MCF 10A (cell line): ENCODE results near the gene ERCC8. TPM values are rescaled to one million over a fixed set of nuclear protein-coding genes. Genes with fewer than 3 reads are reported as not detected.

Source experiments
- BruUV-seq: library from RNA; stranded (reverse); fragments of 400-500 nt; replicated peaks from 2 replicates; lab custom pipeline; 2021; lab: Mats Ljungman, UMichigan
- CTCF ChIA-PET: fragments of 300-600 bp; sonication (Branson Sonifier 250); formaldehyde crosslinking; extraction: SDS; loops from one replicate; lab custom pipeline; 2021; ENCODE audit warnings: antibody characterized with exemption, inconsistent platforms; lab: Yijun Ruan, JAX
- POLR2A ChIA-PET: fragments of 300-600, 350-650 bp; sonication (Branson Sonifier 250); formaldehyde crosslinking; extraction: SDS; loops from one replicate; lab custom pipeline; 2020; ENCODE audit warnings: antibody characterized with exemption, inconsistent platforms; lab: Yijun Ruan, JAX
- DNase-seq: peaks from one replicate; pipeline ENCODE4 v3.0.0-alpha.2; 2018; ENCODE audit not compliant: unreplicated experiment
- H3K27ac Mint-ChIP-seq: one replicate; pipeline ENCODE4 v1.8.0; 2022; ENCODE audit warnings: mild to moderate bottlenecking, low read depth, mixed read lengths; ENCODE audit not compliant: unreplicated experiment
- H3K27me3 Mint-ChIP-seq: one replicate; pipeline ENCODE4 v1.8.0; 2022; ENCODE audit warnings: mixed read lengths; ENCODE audit not compliant: insufficient read depth, unreplicated experiment
- H3K36me3 Mint-ChIP-seq: one replicate; pipeline ENCODE4 v1.8.0; 2022; ENCODE audit warnings: mild to moderate bottlenecking, moderate library complexity, mixed read lengths; ENCODE audit not compliant: insufficient read depth, unreplicated experiment
- H3K4me1 Mint-ChIP-seq: one replicate; pipeline ENCODE4 v1.8.0; 2022; ENCODE audit warnings: mixed read lengths; ENCODE audit not compliant: insufficient read depth, unreplicated experiment
- H3K4me3 Mint-ChIP-seq: one replicate; pipeline ENCODE4 v1.8.0; 2022; ENCODE audit warnings: mild to moderate bottlenecking, moderate library complexity, mixed read lengths; ENCODE audit not compliant: unreplicated experiment
- H3K9me3 Mint-ChIP-seq: one replicate; pipeline ENCODE4 v1.8.0; 2022; ENCODE audit warnings: mixed read lengths; ENCODE audit not compliant: unreplicated experiment
- CTCF ChIP-seq: fragments of 200-600 bp; IDR thresholded peaks from one replicate; pipeline ENCODE4 v1.8.0; 2022; ENCODE audit warnings: antibody characterized with exemption, mild to moderate bottlenecking; ENCODE audit not compliant: unreplicated experiment
- intact Hi-C: fragments of 100-400 bp; cut with micrococcal nuclease; formaldehyde crosslinking; loops from 2 replicates; pipeline ENCODE4 v1.14.1; 2022
- total RNA-seq: library from RNA; stranded (reverse); gene quantifications from 2 replicates; pipeline ENCODE4 v1.2.3, GENCODE V29; 2022

Gene ERCC8
- total RNA-seq, 1 experiment from 2014 or later: 17.2 TPM

- no peak for DNase-seq
- intact Hi-C loops: loop anchor here (5.0 kb wide), 3 partner anchors 104 to 271 kb away; no protein-coding TSS in a partner anchor
- H3K27me3 Mint-ChIP-seq: no peaks in the 10 kb centered on the region
- CTCF ChIA-PET: no interaction called here
- H3K36me3 Mint-ChIP-seq: no peaks in the 10 kb centered on the region
- H3K4me1 Mint-ChIP-seq: no peaks in the 10 kb centered on the region
- no peak for TF ChIP-seq CTCF
- POLR2A ChIA-PET: interaction anchor here (0.7 kb wide), 1 partner anchor 252 kb away, joined by 3 read pairs; no protein-coding TSS in a partner anchor
- H3K4me3 Mint-ChIP-seq: no peak overlapping the region
- H3K27ac Mint-ChIP-seq: no peak overlapping the region
- BruUV-seq: no TSS peak
- H3K9me3 Mint-ChIP-seq: peaks cover 7% of the 10 kb centered on the region
These were observed 3.9 kb upstream of the ERCC8 start for GRCh38 chr5:60948738-60949137.

GRCh38 chr5:60945813-60946187 is 930 bp upstream of the ERCC8 start:
- Mint-ChIP-seq H3K27ac (no peak overlapping the region), H3K4me1 (no peaks in the 10 kb centered on the region), H3K27me3 (no peaks in the 10 kb centered on the region), H3K9me3 (peaks cover 7% of the 10 kb centered on the region), H3K36me3 (no peaks in the 10 kb centered on the region), H3K4me3 (no peak overlapping the region)
- POLR2A ChIA-PET: interaction anchor here (0.6 to 2.8 kb wide), 23 partner anchors 9 to 1467 kb away, joined by 3 to 26 read pairs (median 3); partner anchors contain the start of genes DEPDC1B, DIMT1 and ZSWIM6
- intact Hi-C loops: loop anchor here (5.0 kb wide), 3 partner anchors 107 to 268 kb away; no protein-coding TSS in a partner anchor
- TF ChIP-seq CTCF: no peak
- peak; percentile 64 for DNase-seq
- BruUV-seq: no TSS peak
- CTCF ChIA-PET: interaction anchor here (0.6 to 2.8 kb wide), 10 partner anchors 14 to 1726 kb away, joined by 3 to 11 read pairs (median 4); no protein-coding TSS in a partner anchor

- Mint-ChIP-seq H3K27me3 (no peaks in the 10 kb centered on the region), H3K9me3 (no peaks in the 10 kb centered on the region), H3K36me3 (no peaks in the 10 kb centered on the region), H3K27ac (no peak overlapping the region), H3K4me1 (no peaks in the 10 kb centered on the region), H3K4me3 (no peak overlapping the region)
- ChIA-PET POLR2A (interaction anchor here (0.7 kb wide), 1 partner anchor 957 kb away, joined by 3 read pairs; no protein-coding TSS in a partner anchor), CTCF (interaction anchor here (0.7 to 1.0 kb wide), 2 partner anchors 256 to 273 kb away, joined by 5 read pairs; no protein-coding TSS in a partner anchor)
- peak; percentile 30 for DNase-seq
- no TSS peak for BruUV-seq
- TF ChIP-seq CTCF: no peak
- intact Hi-C loops: no loop called here
These were observed 1.2 kb downstream of the ERCC8 start for GRCh38 chr5:60943624-60944023.

- Mint-ChIP-seq H3K27me3 (no peaks in the 10 kb centered on the region), H3K4me3 (no peak overlapping the region), H3K36me3 (peaks cover 19% of the 10 kb centered on the region), H3K9me3 (peaks cover under 1% of the 10 kb centered on the region), H3K4me1 (no peaks in the 10 kb centered on the region), H3K27ac (no peak overlapping the region)
- ChIA-PET POLR2A (interaction anchor here (0.6 to 0.9 kb wide), 4 partner anchors 30 to 253 kb away, joined by 3 to 4 read pairs (median 3); no protein-coding TSS in a partner anchor), CTCF (interaction anchor here (0.7 to 3.0 kb wide), 12 partner anchors 10 to 875 kb away, joined by 3 to 14 read pairs (median 4); no protein-coding TSS in a partner anchor)
- TF ChIP-seq CTCF: peak; percentile 48
- intact Hi-C loops: loop anchor here (1.0 kb wide), 1 partner anchor 252 kb away; no protein-coding TSS in a partner anchor
- no peak for DNase-seq
- no TSS peak for BruUV-seq
These were observed 15.8 kb downstream of the ERCC8 start for GRCh38 chr5:60929024-60929423.
